Activated CD4-positive, alpha-beta T cell treated with anti-CD3 and anti-CD28 coated beads, Interleukin-2, Interleukin-4, amounts not matched to agents 100 ng/mL and 50 ng/mL, durations not matched to agents 16 hours and 8 hours (primary cell): ENCODE measurements around the gene ADARB2.
"Not testable (repeated sequence)": the region's sequence is repeated elsewhere in the genome, so short reads cannot be mapped to it uniquely, and the experiment has no call there.

ENCODE experiments used
- DNase-seq: peaks from one replicate; pipeline ENCODE4 v3.0.0-alpha.2; 2020; ENCODE audit warnings: low spot score

ADARB2 gene

GRCh38 chr10:1409392-1409791 lies 327.9 kb downstream of the ADARB2 start:
- DNase-seq, result no peak

DNA sequence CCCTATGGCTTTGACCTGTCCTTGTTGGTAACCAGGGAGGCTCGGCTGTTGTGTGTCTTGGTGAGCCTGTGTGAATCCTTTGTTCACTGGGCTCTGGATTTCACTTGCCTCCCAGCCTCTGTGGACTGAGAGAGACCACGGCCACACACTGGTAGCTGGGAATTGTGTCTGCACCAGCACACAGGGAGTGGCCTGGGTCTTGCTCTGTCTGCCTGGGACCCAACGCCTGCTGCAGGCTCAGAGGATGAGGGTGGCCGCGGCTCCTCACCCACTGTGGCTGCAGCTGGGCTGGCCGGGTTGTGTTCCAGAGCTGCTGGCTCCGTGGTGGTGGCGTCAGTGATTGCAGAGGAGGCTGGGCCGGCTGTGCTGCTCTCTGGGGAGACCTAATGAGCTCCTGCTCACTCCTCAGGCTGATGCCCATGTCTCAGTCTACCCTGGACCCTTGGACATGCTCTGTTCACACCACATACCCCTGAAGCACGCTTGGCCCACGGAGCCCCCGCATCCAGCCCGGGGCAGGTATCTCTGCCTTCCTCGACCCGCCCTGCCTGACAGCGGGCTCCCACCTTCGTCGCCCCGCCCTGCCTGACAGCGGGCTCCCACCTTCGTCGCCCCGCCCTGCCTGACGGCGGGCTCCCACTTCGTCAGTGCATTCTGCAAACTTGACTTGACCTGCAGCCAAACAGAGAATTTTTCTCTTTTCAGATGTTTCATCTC lies 328.5 kb downstream of the ADARB2 start:
- no peak for DNase-seq

- DNase-seq, result no peak
Measured at GRCh38 chr10:1406967-1407945, 330.1 kb downstream of the ADARB2 start.

GRCh38 chr10:1406132-1406966 lies 331.0 kb downstream of the ADARB2 start:
- DNase-seq, result no peak

GRCh38 chr10:1404323-1405260 lies 332.7 kb downstream of the ADARB2 start:
- DNase-seq, result no peak

DNA sequence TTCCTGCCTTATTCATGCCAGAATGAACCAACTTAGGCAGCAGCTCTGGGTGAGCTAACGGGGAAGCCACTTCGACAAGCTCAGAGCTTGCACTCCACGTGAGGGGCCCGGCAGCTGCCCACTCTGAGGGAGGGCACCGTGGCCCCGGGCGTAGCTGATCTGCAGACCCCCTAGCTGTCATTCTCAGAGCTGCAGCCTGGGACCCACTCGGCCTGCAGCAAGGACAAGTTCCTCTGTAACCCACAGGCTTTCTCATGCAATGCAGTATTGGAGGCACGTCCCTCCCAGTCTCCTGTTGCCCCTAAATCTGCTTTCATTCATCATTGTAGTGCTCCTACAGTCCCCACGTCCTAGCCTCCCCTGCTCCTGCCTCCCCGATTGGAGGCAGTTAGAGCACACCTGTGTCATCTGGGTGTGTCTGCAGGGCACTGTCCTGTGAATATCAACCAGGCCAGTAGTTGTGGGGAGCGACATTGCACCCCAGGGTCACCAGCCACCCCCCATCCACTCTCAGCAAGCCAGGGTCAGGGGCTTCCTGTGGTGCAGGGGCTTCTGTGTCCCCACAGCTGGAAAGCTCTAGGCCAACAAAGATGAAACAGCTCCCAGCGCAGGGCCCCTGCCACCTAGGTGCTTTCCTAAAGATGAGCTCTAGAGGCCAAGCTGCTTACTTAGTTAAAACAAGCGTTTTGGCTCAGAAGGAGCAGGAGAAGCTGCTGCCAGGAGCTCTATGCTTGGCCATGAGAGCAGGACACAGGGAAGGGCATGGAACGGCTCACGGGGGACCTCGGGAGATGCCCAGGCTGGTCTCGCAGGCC lies 333.6 kb downstream of the ADARB2 start:
- no peak for DNase-seq

DNA sequence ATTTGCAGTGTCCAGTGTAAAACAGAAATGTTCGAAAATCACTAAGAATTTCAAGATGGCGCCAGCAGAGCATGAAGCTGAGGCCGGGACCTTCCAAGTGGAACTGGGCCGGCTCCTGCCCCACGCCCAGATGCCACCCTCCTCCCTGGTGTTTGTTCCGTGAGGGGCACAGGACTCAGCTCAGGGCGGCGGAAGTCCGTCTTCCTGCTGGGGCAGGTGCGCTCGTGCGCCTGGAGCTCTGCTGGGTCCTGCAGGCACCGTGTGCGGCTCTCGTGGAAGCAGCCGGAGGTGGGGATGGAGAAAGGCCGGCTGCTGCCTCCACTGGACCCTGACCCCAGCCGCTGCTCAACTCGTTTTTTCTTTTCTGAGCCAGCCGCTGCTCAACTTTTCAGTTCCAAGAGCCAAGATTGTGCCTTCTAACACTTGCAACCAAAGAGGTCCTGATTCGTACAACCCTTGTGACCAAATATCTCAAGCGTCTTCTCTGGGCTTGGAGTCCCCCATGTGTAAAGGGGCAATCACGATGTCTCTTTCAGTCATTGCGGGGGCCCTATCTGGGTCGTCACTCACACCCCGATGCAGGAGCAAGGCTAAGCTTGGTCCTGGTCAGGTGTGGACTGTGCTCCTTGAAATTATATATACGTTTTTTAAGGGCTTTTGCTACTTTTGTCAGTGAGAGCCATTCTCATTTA lies 334.4 kb downstream of the ADARB2 start:
- no peak for DNase-seq

- no peak for DNase-seq
Measured at GRCh38 chr10:1402016-1402770, 335.1 kb downstream of the ADARB2 start.

DNA sequence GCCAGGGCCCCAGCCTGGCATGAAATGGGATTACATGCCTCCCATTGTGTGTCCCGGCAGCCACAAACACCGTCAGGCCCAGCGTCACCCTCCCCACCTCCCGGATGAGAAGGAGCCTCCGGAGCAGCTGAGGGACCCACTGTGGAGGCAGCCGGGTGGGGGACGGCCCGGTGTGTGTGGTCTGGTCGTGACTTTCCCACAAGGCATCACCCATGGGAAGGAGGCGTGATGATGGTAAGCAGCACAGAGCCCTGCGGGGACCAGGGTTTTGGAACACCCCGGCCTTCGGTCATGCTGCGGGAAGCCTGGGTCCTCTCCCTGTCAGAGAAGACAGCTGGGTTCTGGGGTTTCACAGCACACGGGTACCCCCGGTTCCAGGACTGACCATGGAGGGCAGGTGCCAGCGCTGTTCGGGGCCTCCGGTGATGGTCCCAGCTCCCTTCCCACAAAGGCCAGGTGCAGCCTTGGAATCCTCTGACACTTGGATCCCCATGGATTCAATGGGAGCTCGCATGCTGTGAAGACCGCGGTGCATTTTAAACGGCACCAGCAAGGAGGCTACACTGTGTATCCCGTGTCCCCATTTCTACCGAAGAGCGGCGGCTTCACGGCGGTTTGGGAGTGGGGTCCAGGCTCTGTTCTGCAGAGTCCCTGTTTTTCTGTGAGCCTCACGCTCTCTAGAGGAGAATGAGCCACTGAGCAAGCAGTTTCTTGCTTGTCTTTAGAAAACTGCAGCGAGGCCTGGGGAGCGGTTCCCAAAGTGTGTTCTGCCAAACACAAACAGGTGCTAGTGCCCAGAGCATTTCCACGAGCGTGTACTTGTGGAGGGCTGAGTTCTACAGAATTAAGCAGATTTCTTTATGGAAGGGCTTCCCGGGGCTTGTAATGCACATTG lies 336.0 kb downstream of the ADARB2 start:
- DNase-seq, result no peak

GRCh38 chr10:1400101-1401070 lies 336.9 kb downstream of the ADARB2 start:
- no peak for DNase-seq

GRCh38 chr10:1399431-1400100 lies 337.8 kb downstream of the ADARB2 start:
- no peak for DNase-seq

GRCh38 chr10:1398626-1399410 lies 338.5 kb downstream of the ADARB2 start:
- DNase-seq, result no peak

DNA sequence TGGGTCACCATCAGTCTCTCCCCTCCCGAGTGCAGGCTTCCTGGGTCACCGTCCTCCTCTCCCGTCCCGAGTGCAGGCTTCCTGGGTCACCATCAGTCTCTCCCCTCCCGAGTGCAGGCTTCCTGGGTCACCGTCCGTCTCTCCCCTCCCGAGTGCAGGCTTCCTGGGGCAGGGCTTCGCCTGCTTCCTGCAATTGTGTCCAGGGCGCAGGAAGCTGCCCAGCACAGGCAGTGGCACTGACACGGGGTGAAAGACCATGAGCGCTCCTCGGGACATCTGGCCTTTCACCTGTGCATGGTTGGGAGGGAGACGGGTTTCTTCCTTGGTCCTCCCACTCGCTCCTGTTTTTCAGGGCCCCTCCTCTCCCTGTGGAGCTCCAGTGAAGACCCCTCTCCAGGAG lies 339.2 kb downstream of the ADARB2 start:
- DNase-seq, result not testable (repeated sequence)

DNA sequence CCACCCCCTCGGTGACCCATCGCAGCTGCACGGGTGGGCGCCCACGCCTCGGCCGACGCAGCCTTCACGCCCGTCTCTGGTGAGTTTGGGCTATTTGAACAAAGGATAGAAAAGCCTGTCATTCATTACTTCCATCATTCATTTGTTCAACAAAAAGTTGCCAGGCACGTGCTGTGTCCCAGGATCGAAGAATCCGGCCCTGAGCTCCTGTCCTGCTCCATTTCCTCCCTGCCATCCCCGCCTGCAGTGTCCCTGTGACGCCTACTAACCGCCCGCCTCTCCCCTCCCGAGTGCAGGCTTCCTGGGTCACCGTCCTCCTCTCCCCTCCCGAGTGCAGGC lies 341.1 kb downstream of the ADARB2 start:
- DNase-seq, result no peak
